Muscle layer of duodenum (tissue), 2 donors: ENCODE data around the gene EVC.
"Not testable (repeated sequence)": the region's sequence is repeated elsewhere in the genome, so short reads cannot be mapped to it uniquely, and the experiment has no call there.

Experiments
- H3K27ac ChIP-seq: one replicate; pipeline ENCODE4 v1.7.0; 2013; ENCODE audit warnings: mild to moderate bottlenecking, low read length
- H3K27me3 ChIP-seq: one replicate; pipeline ENCODE4 v1.7.0; 2013; ENCODE audit warnings: low read depth, mild to moderate bottlenecking, control low read depth, low read length
- H3K36me3 ChIP-seq, 2 donors: one replicate each; pipeline ENCODE4 v1.7.0; 2013; ENCODE audit warnings: low read length in 2 of 2, control low read depth in 1 of 2, mild to moderate bottlenecking in 1 of 2; ENCODE audit not compliant: insufficient read depth in 2 of 2, control insufficient read depth in 1 of 2
- H3K4me1 ChIP-seq, 2 donors: one replicate each; pipeline ENCODE4 v1.7.0; 2013; ENCODE audit warnings: low read length in 2 of 2, mild to moderate bottlenecking in 2 of 2, control low read depth in 1 of 2, moderate library complexity in 1 of 2; ENCODE audit not compliant: insufficient read depth in 2 of 2, control insufficient read depth in 1 of 2
- H3K4me3 ChIP-seq, 2 donors: one replicate each; pipeline ENCODE4 v1.7.0; 2013; ENCODE audit warnings: low read length in 2 of 2, low read depth in 1 of 2, mild to moderate bottlenecking in 1 of 2
- H3K9me3 ChIP-seq, 2 donors: one replicate each; pipeline ENCODE4 v1.7.0; 2013; ENCODE audit warnings: low read length in 2 of 2, control low read depth in 1 of 2, mild to moderate bottlenecking in 1 of 2; ENCODE audit not compliant: control insufficient read depth in 1 of 2
- donor health status: healthy.

Gene EVC

DNA sequence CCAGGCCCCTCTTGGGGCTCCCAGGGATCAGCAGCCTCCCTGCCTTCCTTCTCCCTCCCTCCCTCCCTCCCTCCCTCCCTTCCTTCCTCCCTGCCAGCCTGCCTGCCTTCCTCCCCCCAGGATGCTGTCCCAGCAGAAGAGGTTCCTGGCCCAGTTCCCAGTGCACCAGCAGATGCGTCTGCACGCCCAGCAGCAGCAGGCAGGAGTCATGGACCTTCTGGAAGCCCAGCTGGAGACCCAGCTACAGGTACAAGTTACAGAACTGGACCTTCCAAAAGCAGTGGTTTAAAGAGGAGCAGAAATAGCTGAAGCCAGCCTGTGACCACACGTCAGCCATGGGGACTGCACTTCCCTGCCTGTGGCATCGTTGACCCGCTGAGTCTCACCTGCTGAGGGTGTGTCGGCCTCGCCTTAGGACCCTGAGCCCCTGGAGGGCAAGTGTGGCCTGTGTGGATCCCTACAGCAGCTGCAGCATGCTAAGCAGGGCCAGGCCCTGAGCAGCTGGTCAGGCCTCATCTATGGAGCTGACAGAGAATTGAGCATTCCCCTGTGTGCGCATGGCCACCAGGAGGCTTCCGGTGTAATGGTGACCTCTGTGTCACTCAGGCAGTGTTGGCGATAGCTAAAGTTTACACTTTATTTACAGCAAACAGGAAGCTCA is 97.2 kb downstream of the EVC start:
- Histone ChIP-seq H3K4me3 (no peak overlapping the region), H3K27ac (no peak overlapping the region), H3K9me3 (peaks cover 0 to 5% of the 10 kb centered on the region in 2 donors), H3K27me3 (no peaks in the 10 kb centered on the region), H3K4me1 (no peaks in the 10 kb centered on the region), H3K36me3 (peaks cover 15 to 55% of the 10 kb centered on the region in 2 donors)

DNA sequence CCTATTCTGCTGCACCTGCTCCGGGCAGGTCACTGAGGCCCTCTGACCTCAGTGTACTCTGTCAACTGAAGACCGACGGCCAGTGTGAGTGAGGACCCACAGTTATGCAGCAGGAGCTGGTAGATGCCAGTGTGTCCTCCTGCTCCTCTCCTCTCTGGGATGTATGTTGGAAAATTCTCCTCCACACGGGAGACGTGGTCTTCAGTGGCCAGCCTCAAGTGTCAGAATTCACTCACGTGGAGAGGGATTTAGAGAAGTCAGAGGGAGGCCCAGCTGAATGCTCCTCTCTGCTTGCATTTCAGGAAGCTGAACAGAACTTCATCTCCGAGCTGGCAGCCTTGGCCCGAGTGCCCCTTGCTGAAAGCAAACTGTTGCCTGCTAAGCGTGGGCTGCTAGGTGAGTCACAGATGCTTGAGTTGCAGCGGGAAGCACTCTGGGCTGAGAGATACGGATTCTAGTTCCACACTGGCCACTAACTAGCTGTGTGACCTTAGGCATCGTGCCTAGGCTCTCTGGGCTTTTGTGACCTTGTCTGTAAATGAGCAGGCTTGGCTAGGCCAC is 98.3 kb downstream of the EVC start:
- Histone ChIP-seq H3K27me3 (no peaks in the 10 kb centered on the region), H3K27ac (no peak overlapping the region), H3K36me3 (peaks cover 15 to 59% of the 10 kb centered on the region in 2 donors), H3K4me1 (no peaks in the 10 kb centered on the region), H3K9me3 (peaks cover 0 to 5% of the 10 kb centered on the region in 2 donors), H3K4me3 (no peak overlapping the region)

- H3K27ac ChIP-seq = no peak overlapping the region
- H3K27me3 ChIP-seq = no peaks in the 10 kb centered on the region
- no peaks in the 10 kb centered on the region for H3K4me1 ChIP-seq
- peaks cover 15 to 53% of the 10 kb centered on the region in 2 donors for H3K36me3 ChIP-seq
- H3K4me3 ChIP-seq = no peak overlapping the region
- H3K9me3 ChIP-seq = peaks cover 0 to 5% of the 10 kb centered on the region in 2 donors
These were observed 99.2 kb downstream of the EVC start for GRCh38 chr4:5810151-5810550.

- Histone ChIP-seq H3K4me1 (no peaks in the 10 kb centered on the region), H3K36me3 (peaks cover 15 to 46% of the 10 kb centered on the region in 2 donors), H3K27ac (no peak overlapping the region), H3K27me3 (no peaks in the 10 kb centered on the region), H3K9me3 (peaks cover 0 to 5% of the 10 kb centered on the region in 2 donors), H3K4me3 (no peak overlapping the region)
These were observed 99.9 kb downstream of the EVC start for GRCh38 chr4:5810770-5811430.

- not testable (repeated sequence) for H3K27me3 ChIP-seq, H3K27ac ChIP-seq, H3K4me3 ChIP-seq, H3K9me3 ChIP-seq, H3K4me1 ChIP-seq
- H3K36me3 ChIP-seq = peaks cover 15 to 46% of the 10 kb centered on the region in 2 donors
These were observed 101.1 kb downstream of the EVC start for GRCh38 chr4:5812057-5812456.

DNA sequence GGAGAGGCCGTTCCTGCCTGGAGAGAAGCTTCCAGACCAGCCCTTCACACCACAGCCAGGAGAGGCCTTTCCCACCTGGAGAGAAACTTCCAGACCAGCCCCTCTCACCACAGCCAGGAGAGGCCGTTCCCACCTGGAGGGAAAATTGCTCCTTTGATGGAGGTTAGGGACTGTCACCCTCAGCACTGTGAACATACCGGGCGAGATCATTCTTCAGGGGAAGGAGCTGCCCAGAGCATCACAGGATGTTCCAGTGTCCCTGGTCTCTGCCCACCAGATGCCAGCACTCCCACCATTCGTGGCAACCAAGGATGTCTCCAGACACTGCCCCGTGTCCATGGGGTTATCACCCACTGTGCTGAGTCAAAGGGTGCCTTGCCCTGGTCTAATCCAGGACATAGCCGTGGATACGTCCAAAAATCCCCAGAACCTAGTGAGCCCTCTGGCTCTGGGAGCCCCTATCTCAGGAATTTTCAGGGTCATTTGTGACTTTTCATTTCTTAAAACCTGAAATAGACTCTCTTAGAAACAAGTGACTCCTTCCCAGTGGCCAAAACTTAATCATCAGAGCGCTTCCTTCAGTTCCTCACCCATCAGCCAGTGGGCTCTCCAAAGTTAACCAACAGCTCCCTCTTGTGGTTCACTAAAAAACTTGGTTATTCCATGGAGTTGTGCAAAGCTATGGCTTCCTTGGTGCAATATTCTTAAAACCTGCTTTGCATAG is 101.7 kb downstream of the EVC start:
- H3K27ac ChIP-seq = no peak overlapping the region
- no peaks in the 10 kb centered on the region for H3K4me1 ChIP-seq
- peaks cover 15 to 46% of the 10 kb centered on the region in 2 donors for H3K36me3 ChIP-seq
- H3K9me3 ChIP-seq = peaks cover 0 to 5% of the 10 kb centered on the region in 2 donors
- no peak overlapping the region for H3K4me3 ChIP-seq
- H3K27me3 ChIP-seq = no peaks in the 10 kb centered on the region

- Histone ChIP-seq H3K36me3 (peaks cover 15 to 44% of the 10 kb centered on the region in 2 donors), H3K9me3 (peaks cover 0 to 5% of the 10 kb centered on the region in 2 donors), H3K4me3 (peak overlapping the region in 1 of 2 donors; percentile 46), H3K27ac (peak overlapping the region; percentile 43), H3K27me3 (no peaks in the 10 kb centered on the region), H3K4me1 (no peaks in the 10 kb centered on the region)
These were observed 102.9 kb downstream of the EVC start for GRCh38 chr4:5813882-5814255.

GRCh38 chr4:5814421-5814820 is 103.4 kb downstream of the EVC start:
- peaks cover 17 to 44% of the 10 kb centered on the region in 2 donors for H3K36me3 ChIP-seq
- no peaks in the 10 kb centered on the region for H3K4me1 ChIP-seq
- peak overlapping the region in 1 of 2 donors; percentile 46 for H3K4me3 ChIP-seq
- peaks cover 0 to 5% of the 10 kb centered on the region in 2 donors for H3K9me3 ChIP-seq
- no peak overlapping the region for H3K27ac ChIP-seq
- H3K27me3 ChIP-seq = no peaks in the 10 kb centered on the region

DNA sequence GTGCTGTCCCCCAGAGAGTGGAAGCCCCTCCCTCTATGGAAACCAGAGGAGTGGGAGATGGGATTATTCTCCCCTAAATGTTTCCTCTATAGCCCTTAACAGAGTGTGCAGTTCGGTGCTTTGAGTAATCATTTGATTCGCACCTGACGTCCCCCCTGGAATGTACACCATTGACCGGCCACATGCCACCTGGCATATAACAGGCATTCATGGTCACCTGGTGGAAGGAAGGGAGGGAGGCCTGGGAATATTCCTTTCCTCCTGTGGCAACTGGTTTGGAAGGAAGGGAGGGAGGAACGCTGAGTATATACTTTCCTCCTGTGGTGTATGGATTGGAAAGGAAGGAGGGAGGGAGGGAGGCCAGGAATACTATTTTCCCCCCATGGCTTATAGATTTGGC is 104.6 kb downstream of the EVC start:
- Histone ChIP-seq H3K4me1 (no peaks in the 10 kb centered on the region), H3K4me3 (no peak overlapping the region), H3K27ac (no peak overlapping the region), H3K36me3 (peaks cover 11 to 44% of the 10 kb centered on the region in 2 donors), H3K9me3 (no peaks in the 10 kb centered on the region), H3K27me3 (no peaks in the 10 kb centered on the region)

DNA sequence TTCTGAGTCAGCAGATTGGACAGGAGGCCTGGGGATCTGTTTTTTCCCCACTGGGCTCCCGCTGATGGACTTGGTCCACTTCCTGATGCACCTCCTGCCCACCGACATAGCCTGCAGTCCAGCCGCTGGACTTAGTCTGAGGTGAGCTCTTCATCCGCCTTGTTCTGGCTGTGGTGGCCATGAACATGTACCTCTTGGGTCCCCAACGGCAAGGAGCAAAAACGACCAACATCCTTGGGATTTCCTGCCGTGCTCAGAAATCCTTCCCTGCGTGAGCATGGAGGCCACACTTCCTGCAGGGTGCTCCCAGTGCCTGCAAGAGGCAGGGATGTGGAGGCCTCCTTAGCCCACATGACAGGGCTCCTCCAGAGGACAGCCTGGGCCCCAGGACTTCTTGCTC is 105.1 kb downstream of the EVC start:
- Histone ChIP-seq H3K27me3 (no peaks in the 10 kb centered on the region), H3K9me3 (no peaks in the 10 kb centered on the region), H3K4me1 (no peaks in the 10 kb centered on the region), H3K4me3 (no peak overlapping the region), H3K36me3 (peaks cover 9 to 46% of the 10 kb centered on the region in 2 donors), H3K27ac (no peak overlapping the region)

DNA sequence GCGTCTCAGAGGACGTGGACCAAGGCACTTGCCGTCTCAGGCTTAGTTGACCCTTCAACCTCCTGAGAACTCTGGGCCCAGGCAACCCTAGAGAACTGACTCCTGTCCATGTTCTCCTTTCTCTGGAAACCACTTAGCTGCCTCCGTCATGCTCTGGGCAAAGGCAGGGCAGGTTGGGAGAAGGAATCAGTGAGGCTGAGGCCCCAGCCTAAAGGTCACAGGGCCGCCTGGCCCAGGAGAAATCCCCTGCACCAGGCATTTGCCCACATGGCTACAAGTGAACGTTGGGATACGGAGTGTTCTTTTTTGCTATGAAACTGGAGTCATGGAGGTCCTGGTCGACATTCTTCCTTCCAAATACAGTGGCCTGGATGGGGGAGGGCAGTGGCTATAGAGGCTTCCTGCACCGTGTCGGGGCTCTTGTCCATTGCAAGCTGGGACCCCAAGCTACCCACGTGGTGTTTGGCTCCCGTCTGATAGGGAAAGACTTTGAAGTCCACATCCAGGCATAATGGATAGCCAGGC is 105.9 kb downstream of the EVC start:
- Histone ChIP-seq H3K27ac (no peak overlapping the region), H3K36me3 (peaks cover 9 to 45% of the 10 kb centered on the region in 2 donors), H3K4me3 (no peak overlapping the region), H3K9me3 (no peaks in the 10 kb centered on the region), H3K4me1 (no peaks in the 10 kb centered on the region), H3K27me3 (no peaks in the 10 kb centered on the region)
